RWPE1 (cell line): Measurements from ENCODE around the gene LIG3.
"Not testable (repeated sequence)": the region's sequence is repeated elsewhere in the genome, so short reads cannot be mapped to it uniquely, and the experiment has no call there.

ENCODE experiments used
- CTCF ChIA-PET: fragments of 350-600 bp; sonication (Branson Sonifier 250); formaldehyde crosslinking; extraction: SDS; loops from one replicate; lab custom pipeline; 2021; lab: Yijun Ruan, JAX
- POLR2A ChIA-PET: fragments of 400-600 bp; formaldehyde crosslinking; extraction: SDS; loops from one replicate; lab custom pipeline; 2020; ENCODE audit warnings: antibody characterized with exemption; ENCODE audit not compliant: low non-redundant PET; lab: Yijun Ruan, JAX
- DNase-seq: peaks from one replicate; pipeline ENCODE4 v3.0.0; 2012; ENCODE audit warnings: low spot score
- H3K27ac ChIP-seq: fragments of 450-650 bp; 2 replicates; pipeline ENCODE4 v1.5.1; 2017
- CTCF ChIP-seq: fragments of 450-650 bp; conservative IDR thresholded peaks from 2 replicates; pipeline ENCODE4 v1.5.1; 2017; ENCODE audit warnings: low read depth, mild to moderate bottlenecking

Gene LIG3

GRCh38 chr17:35018814-35019213 lies 38.5 kb downstream of the LIG3 start:
- H3K27ac ChIP-seq, result no peak overlapping the region
- no peak for TF ChIP-seq CTCF
- no peak for DNase-seq
- ChIA-PET CTCF (interaction anchor here (0.7 kb wide), 1 partner anchor 1985 kb away, joined by 4 read pairs; no protein-coding TSS in a partner anchor), POLR2A (no interaction called here)

- POLR2A ChIA-PET, result no interaction called here
- no peak overlapping the region for H3K27ac ChIP-seq
- TF ChIP-seq CTCF, result no peak
- no peak for DNase-seq
- CTCF ChIA-PET, result interaction anchor here (0.7 kb wide), 2 partner anchors 92 to 1984 kb away, joined by 4 read pairs; no protein-coding TSS in a partner anchor
Observed at GRCh38 chr17:35019386-35020179, 39.3 kb downstream of the LIG3 start.

- 0 out of 2 replicates have a peak overlapping the region, but pooled peaks have one; percentile 10 for H3K27ac ChIP-seq
- no peak for TF ChIP-seq CTCF
- ChIA-PET POLR2A (no interaction called here), CTCF (interaction anchor here (3.0 kb wide), 1 partner anchor 68 kb away, joined by 7 read pairs; no protein-coding TSS in a partner anchor)
- no peak for DNase-seq
Observed at GRCh38 chr17:35021520-35022380, 41.4 kb downstream of the LIG3 start.

GRCh38 chr17:35022536-35023063 lies 42.3 kb downstream of the LIG3 start:
- peak overlapping the region; percentile 86 for H3K27ac ChIP-seq
- ChIA-PET CTCF (interaction anchor here (3.0 kb wide), 1 partner anchor 67 kb away, joined by 7 read pairs; no protein-coding TSS in a partner anchor), POLR2A (no interaction called here)
- peak; percentile 73 for DNase-seq
- TF ChIP-seq CTCF, result no peak

GRCh38 chr17:35023538-35023937 lies 43.2 kb downstream of the LIG3 start:
- ChIA-PET POLR2A (no interaction called here), CTCF (interaction anchor here (0.5 to 3.0 kb wide), 2 partner anchors 10 to 66 kb away, joined by 3 to 7 read pairs; no protein-coding TSS in a partner anchor)
- H3K27ac ChIP-seq, result peak overlapping the region; percentile 71
- no peak for DNase-seq
- TF ChIP-seq CTCF, result no peak

GRCh38 chr17:35025541-35025940 lies 45.2 kb downstream of the LIG3 start:
- CTCF ChIA-PET, result no interaction called here
- no peak for TF ChIP-seq CTCF
- POLR2A ChIA-PET, result no interaction called here
- no peak for DNase-seq
- H3K27ac ChIP-seq, result no peak overlapping the region

- DNase-seq, POLR2A ChIA-PET, H3K27ac ChIP-seq, CTCF ChIA-PET: not testable (repeated sequence)
Observed at GRCh38 chr17:35028097-35028496, 47.8 kb downstream of the LIG3 start.
